RCC 7860 (cell line): ENCODE measurements around the gene GRK3.
"Not testable (repeated sequence)": the region's sequence is repeated elsewhere in the genome, so short reads cannot be mapped to it uniquely, and the experiment has no call there.

Experiments
- DNase-seq: peaks from one replicate; pipeline ENCODE4 v3.0.0-alpha.2; 2015; ENCODE audit warnings: low spot score
- FAIRE-seq: peaks from 2 replicates; lab custom pipeline; 2012; peaks lifted over from hg19 to GRCh38; lab: Jason Lieb, UNC

Gene GRK3

GRCh38 chr22:25548866-25549464 is 15.5 kb upstream of the GRK3 start:
- no peak for FAIRE-seq
- no peak for DNase-seq

- DNase-seq = no peak
- no peak for FAIRE-seq
Measured at GRCh38 chr22:25551396-25551795, 13.1 kb upstream of the GRK3 start.

- FAIRE-seq, DNase-seq: not testable (repeated sequence)
Measured at GRCh38 chr22:25552405-25552804, 12.1 kb upstream of the GRK3 start.

GRCh38 chr22:25553131-25553530 is 11.3 kb upstream of the GRK3 start:
- DNase-seq = no peak
- no peak for FAIRE-seq

- FAIRE-seq (no peak), DNase-seq (no peak)
Measured at GRCh38 chr22:25554238-25554671, 10.2 kb upstream of the GRK3 start.

GRCh38 chr22:25554689-25555088 is 9.8 kb upstream of the GRK3 start:
- no peak for FAIRE-seq
- DNase-seq = no peak

- FAIRE-seq (no peak), DNase-seq (no peak)
Measured at GRCh38 chr22:25555586-25555985, 8.9 kb upstream of the GRK3 start.

GRCh38 chr22:25557218-25557617 is 7.3 kb upstream of the GRK3 start:
- FAIRE-seq (no peak), DNase-seq (no peak)

GRCh38 chr22:25558341-25558740 is 6.1 kb upstream of the GRK3 start:
- DNase-seq (no peak), FAIRE-seq (no peak)

GRCh38 chr22:25559910-25560309 is 4.6 kb upstream of the GRK3 start:
- not testable (repeated sequence) for DNase-seq, FAIRE-seq

- FAIRE-seq, DNase-seq: not testable (repeated sequence)
Measured at GRCh38 chr22:25561182-25561581, 3.3 kb upstream of the GRK3 start.

- not testable (repeated sequence) for DNase-seq, FAIRE-seq
Measured at GRCh38 chr22:25561927-25562326, 2.5 kb upstream of the GRK3 start.

- FAIRE-seq, DNase-seq: not testable (repeated sequence)
Measured at GRCh38 chr22:25562966-25563760, 1.3 kb upstream of the GRK3 start.

GRCh38 chr22:25563761-25564319 is 635 bp upstream of the GRK3 start:
- DNase-seq (no peak), FAIRE-seq (no peak)

GRCh38 chr22:25564979-25565677 is 653 bp downstream of the GRK3 start:
- FAIRE-seq (no peak), DNase-seq (no peak)

- DNase-seq (no peak), FAIRE-seq (no peak)
Measured at GRCh38 chr22:25566186-25566897, 1.9 kb downstream of the GRK3 start.

GRCh38 chr22:25566898-25567235 is 2.4 kb downstream of the GRK3 start:
- DNase-seq = no peak
- no peak for FAIRE-seq

GRCh38 chr22:25567251-25567675 is 2.8 kb downstream of the GRK3 start:
- FAIRE-seq (no peak), DNase-seq (no peak)

GRCh38 chr22:25568066-25568465 is 3.6 kb downstream of the GRK3 start:
- not testable (repeated sequence) for FAIRE-seq, DNase-seq

GRCh38 chr22:25569361-25569760 is 4.9 kb downstream of the GRK3 start:
- no peak for DNase-seq
- no peak for FAIRE-seq

- FAIRE-seq (no peak), DNase-seq (no peak)
Measured at GRCh38 chr22:25569983-25570382, 5.5 kb downstream of the GRK3 start.
